Measurements from ENCODE around the gene HSD17B2.

Gene HSD17B2

DNA sequence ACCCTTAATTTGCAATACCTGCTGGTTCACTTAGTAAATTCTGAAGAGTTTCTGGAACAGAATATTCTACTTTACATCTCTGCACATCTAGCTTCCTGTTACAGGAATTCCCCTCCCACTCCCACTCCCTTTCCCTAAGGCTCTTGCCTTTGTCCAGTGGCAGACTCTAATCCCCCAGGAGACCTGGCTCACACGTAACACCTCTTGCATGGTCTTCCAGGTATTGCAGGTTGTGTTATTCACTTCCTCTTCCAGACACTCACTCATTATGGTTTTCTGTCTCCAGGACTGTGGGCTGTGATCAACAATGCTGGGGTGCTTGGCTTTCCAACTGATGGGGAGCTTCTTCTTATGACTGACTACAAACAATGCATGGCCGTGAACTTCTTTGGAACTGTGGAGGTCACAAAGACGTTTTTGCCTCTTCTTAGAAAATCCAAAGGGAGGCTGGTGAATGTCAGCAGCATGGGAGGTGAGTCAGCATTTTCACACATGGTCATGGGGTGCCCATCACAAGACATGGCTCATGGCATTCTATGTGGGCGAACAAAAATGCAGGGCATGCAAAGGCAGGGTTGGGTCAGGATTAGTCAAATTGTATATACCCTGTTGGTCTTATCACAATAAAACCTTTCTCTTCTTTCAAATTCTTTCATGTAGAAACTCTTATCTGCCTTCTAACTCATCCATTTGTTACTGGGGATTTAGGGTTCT, 35.8 kb downstream of the HSD17B2 start:
- H3K36me3 ChIP-seq (ENCODE audit: control insufficient read depth, low read length) = no peaks in the 10 kb centered on the region
- no peaks in the 10 kb centered on the region for H3K9me3 ChIP-seq (ENCODE audit: control insufficient read depth, insufficient read depth, low read length)
- no peaks in the 10 kb centered on the region for H3K79me2 ChIP-seq (ENCODE audit: control insufficient read depth, low read length)
- H3K9me2 ChIP-seq (replicated peaks; ENCODE audit: control insufficient read depth, low read length) = no peaks in the 10 kb centered on the region
- no peaks in the 10 kb centered on the region for H3F3A ChIP-seq (ENCODE audit: control insufficient read depth, insufficient read depth)
- no peaks in the 10 kb centered on the region for H3K4me1 ChIP-seq (ENCODE audit: control insufficient read depth, low read length)
- H3K4me2 ChIP-seq (ENCODE audit: low read length) = no peak overlapping the region
- no peaks in the 10 kb centered on the region for H4K20me1 ChIP-seq (ENCODE audit: control insufficient read depth, insufficient read depth, low read depth, low read length)
- peaks cover 13% of the 10 kb centered on the region for H3K27me3 ChIP-seq (ENCODE audit: control insufficient read depth, low read length)
- TF ChIP-seq EZH2phosphoT487 (IDR thresholded peaks at IDR 0.05; ENCODE audit: borderline replicate concordance, low read length) = no peak
- TF ChIP-seq, protein P1, sequence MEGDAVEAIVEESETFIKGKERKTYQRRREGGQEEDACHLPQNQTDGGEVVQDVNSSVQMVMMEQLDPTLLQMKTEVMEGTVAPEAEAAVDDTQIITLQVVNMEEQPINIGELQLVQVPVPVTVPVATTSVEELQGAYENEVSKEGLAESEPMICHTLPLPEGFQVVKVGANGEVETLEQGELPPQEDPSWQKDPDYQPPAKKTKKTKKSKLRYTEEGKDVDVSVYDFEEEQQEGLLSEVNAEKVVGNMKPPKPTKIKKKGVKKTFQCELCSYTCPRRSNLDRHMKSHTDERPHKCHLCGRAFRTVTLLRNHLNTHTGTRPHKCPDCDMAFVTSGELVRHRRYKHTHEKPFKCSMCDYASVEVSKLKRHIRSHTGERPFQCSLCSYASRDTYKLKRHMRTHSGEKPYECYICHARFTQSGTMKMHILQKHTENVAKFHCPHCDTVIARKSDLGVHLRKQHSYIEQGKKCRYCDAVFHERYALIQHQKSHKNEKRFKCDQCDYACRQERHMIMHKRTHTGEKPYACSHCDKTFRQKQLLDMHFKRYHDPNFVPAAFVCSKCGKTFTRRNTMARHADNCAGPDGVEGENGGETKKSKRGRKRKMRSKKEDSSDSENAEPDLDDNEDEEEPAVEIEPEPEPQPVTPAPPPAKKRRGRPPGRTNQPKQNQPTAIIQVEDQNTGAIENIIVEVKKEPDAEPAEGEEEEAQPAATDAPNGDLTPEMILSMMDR (IDR thresholded peaks at IDR 0.05; ENCODE audit: low read depth, low read length, poor library complexity, severe bottlenecking) = no peak
- no peak overlapping the region for H3K27ac ChIP-seq (ENCODE audit: low read depth, low read length)
- no peak overlapping the region for H3K4me3 ChIP-seq (ENCODE audit: low read length)

DNA sequence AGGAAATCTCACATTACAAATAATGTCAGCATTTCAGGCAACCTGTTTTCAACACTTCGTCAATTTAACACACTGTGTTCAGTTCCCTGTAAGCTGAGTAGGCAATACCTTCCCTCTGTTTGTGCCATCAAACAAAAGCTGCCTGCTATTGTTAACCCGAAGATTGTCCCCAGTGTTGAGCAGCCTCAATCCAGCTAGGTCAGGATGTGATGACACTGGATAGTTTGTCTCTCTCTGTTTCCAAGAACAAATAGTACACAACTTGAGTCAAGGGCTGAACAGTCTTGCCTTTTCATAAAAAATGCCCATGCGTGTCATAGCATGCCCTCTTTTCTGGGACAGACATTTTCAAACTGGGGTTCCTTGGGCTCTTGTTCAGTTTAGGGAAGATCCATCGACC, 36.4 kb downstream of the HSD17B2 start:
- TF ChIP-seq EZH2phosphoT487 (IDR thresholded peaks at IDR 0.05; ENCODE audit: borderline replicate concordance, low read length) = no peak
- TF ChIP-seq, protein P1 (IDR thresholded peaks at IDR 0.05; ENCODE audit: low read depth, low read length, poor library complexity, severe bottlenecking) = no peak
- Histone ChIP-seq H3K27me3 (ENCODE audit: control insufficient read depth, low read length) (peaks cover 13% of the 10 kb centered on the region), H3K79me2 (ENCODE audit: control insufficient read depth, low read length) (no peaks in the 10 kb centered on the region), H3K4me1 (ENCODE audit: control insufficient read depth, low read length) (no peaks in the 10 kb centered on the region), H3K9me2 (replicated peaks; ENCODE audit: control insufficient read depth, low read length) (no peaks in the 10 kb centered on the region), H3K36me3 (ENCODE audit: control insufficient read depth, low read length) (no peaks in the 10 kb centered on the region), H3K4me3 (ENCODE audit: low read length) (no peak overlapping the region), H3K4me2 (ENCODE audit: low read length) (no peak overlapping the region), H3F3A (ENCODE audit: control insufficient read depth, insufficient read depth) (no peaks in the 10 kb centered on the region), H4K20me1 (ENCODE audit: control insufficient read depth, insufficient read depth, low read depth, low read length) (no peaks in the 10 kb centered on the region), H3K9me3 (ENCODE audit: control insufficient read depth, insufficient read depth, low read length) (no peaks in the 10 kb centered on the region), H3K27ac (ENCODE audit: low read depth, low read length) (no peak overlapping the region)

DNA sequence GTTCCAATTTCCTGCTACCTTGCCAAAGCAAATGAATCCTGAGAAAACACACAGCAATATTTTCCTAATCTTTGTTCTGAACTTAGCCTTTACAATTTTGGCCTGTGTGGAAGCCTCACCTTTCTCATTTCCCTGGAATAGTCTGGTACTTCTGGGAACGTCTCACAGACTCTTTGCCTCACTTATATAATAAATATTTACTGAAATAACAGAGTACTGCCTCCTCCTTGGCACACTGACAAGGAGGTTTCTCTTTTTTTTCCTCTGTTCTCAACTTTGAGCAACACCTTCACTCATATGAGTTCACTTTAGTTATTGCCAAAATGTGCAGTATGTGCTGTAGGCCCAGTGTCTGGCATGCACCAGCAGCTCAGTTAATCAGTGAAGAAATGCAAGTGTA, 37.3 kb downstream of the HSD17B2 start:
- peaks cover 10% of the 10 kb centered on the region for H3K27me3 ChIP-seq (ENCODE audit: control insufficient read depth, low read length)
- no peak overlapping the region for H3K27ac ChIP-seq (ENCODE audit: low read depth, low read length)
- no peaks in the 10 kb centered on the region for H3K36me3 ChIP-seq (ENCODE audit: control insufficient read depth, low read length)
- H3K79me2 ChIP-seq (ENCODE audit: control insufficient read depth, low read length) = no peaks in the 10 kb centered on the region
- H3K4me1 ChIP-seq (ENCODE audit: control insufficient read depth, low read length) = no peaks in the 10 kb centered on the region
- H4K20me1 ChIP-seq (ENCODE audit: control insufficient read depth, insufficient read depth, low read depth, low read length) = no peaks in the 10 kb centered on the region
- no peaks in the 10 kb centered on the region for H3K9me2 ChIP-seq (replicated peaks; ENCODE audit: control insufficient read depth, low read length)
- H3K9me3 ChIP-seq (ENCODE audit: control insufficient read depth, insufficient read depth, low read length) = no peaks in the 10 kb centered on the region
- no peak overlapping the region for H3K4me2 ChIP-seq (ENCODE audit: low read length)
- H3F3A ChIP-seq (ENCODE audit: control insufficient read depth, insufficient read depth) = no peaks in the 10 kb centered on the region
- TF ChIP-seq, protein P1 (IDR thresholded peaks at IDR 0.05; ENCODE audit: low read depth, low read length, poor library complexity, severe bottlenecking) = no peak
- TF ChIP-seq EZH2phosphoT487 (IDR thresholded peaks at IDR 0.05; ENCODE audit: borderline replicate concordance, low read length) = no peak
- H3K4me3 ChIP-seq (ENCODE audit: low read length) = no peak overlapping the region
